Measurements from ENCODE around the gene MBD4.

DNA sequence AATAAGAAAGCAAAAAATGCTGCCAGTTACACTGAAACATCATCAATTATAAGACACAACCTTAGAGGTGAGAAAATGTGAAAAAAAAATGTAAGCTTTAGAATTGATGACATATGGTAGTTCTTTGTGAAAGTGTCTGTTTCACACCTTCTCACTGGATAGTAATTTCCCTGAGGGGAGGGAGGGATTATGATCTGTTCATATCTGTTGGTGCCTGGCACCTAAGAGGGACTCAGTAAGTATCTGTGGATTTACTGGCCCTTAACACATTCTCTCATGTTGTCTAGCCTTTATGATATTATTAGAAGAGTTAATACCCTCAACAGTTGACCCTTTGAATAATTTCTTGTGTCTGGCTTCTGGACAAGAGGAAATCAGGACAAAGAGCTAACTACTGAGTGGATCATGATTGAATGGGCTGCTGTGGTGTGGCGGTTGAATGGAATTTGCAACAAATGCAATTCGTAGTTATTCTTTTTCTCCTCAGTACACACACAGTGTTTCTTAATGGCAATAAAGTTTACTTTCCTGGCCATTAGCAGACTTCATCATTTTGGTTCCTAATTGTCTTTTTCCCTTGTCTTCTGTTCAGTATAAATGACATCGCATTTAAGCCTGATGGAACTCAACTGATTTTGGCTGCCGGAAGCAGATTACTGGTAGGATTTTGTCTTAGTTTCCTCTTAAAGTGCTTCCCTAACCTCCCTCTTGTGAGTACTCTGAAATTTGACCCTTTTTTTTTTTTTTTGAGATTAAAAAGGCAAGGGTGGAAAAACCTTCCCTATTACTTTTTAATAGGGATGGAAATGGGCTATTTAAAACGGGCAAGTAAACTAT, 9.7 kb upstream of the MBD4 start:
- TF ChIP-seq CTCF (IDR thresholded peaks at IDR 0.05) (no peak), POLR2A (IDR thresholded peaks at IDR 0.05) (no peak)

Measured in testis (tissue), 2 donors.